Testis (tissue), 3 donors: ENCODE data around the gene MAP2K4. TPM values are rescaled to one million over a fixed set of nuclear protein-coding genes. Genes with fewer than 3 reads are reported as not detected.

ENCODE experiments used
- DNase-seq: peaks from one replicate; pipeline ENCODE4 v3.0.0-alpha.2; 2019
- H3K27ac ChIP-seq, 2 donors: fragments of 200-600 bp; sonication (generic); one replicate each; pipeline ENCODE4 v1.5.1; 2019
- H3K27me3 ChIP-seq: fragments of 200-600 bp; sonication (generic); one replicate; pipeline ENCODE4 v1.5.1; 2019
- H3K36me3 ChIP-seq: fragments of 200-600 bp; sonication (generic); one replicate; pipeline ENCODE4 v1.5.1; 2017; ENCODE audit warnings: low read depth; ENCODE audit errors: missing control alignments
- H3K4me1 ChIP-seq: fragments of 200-600 bp; sonication (generic); one replicate; pipeline ENCODE4 v1.5.1; 2019
- H3K4me3 ChIP-seq, 2 donors: fragments of 200-600 bp; sonication (generic); one replicate each; pipeline ENCODE4 v1.5.1; 2017 to 2019
- H3K9me3 ChIP-seq: fragments of 200-600 bp; sonication (generic); one replicate; pipeline ENCODE4 v1.5.1; 2017
- POLR2A ChIP-seq: fragments of 450-650 bp; IDR thresholded peaks from one replicate; pipeline ENCODE4 v1.6.1; 2017; ENCODE audit warnings: antibody characterized with exemption, mild to moderate bottlenecking, moderate library complexity
- WGBS, 2 donors: methylation state at CpG; one replicate each; pipeline ENCODE4 v1.1.5; 2018; 5-methylcytosine and 5-hydroxymethylcytosine counted together
- intact Hi-C: fragments of 100-400 bp; cut with DNase I; formaldehyde crosslinking; loops from one replicate; pipeline ENCODE4 v1.15.1; 2023; ENCODE audit warnings: low total_unique reads
- polyA plus RNA-seq: library from polyadenylated mRNA; stranded (reverse); fragments of 350-450 nt; fragmentation: Illumina TruSeq; extraction: RNeasy Lipid Tissue Mini Kit (QIAGEN cat#74804); gene quantifications from one replicate; pipeline ENCODE4 v1.2.3, GENCODE V29; 2014; ENCODE audit warnings: low read depth, low replicate concordance; ENCODE audit not compliant: insufficient read depth
- total RNA-seq, 2 donors: library from RNA; depleted of rRNA; stranded (reverse); fragments of >200 nt; gene quantifications; one replicate each; pipeline ENCODE4 v1.2.3, GENCODE V29; 2016
- TF ChIP-seq, protein P1 (sequence below), 3 experiments: fragments of 450-650 bp in 2 of 3; fragments of 200-600 bp in 1 of 3; sonication (generic) in 1 of 3; IDR thresholded peaks; one replicate each; pipeline ENCODE4 v1.5.1; 2016 to 2019; ENCODE audit warnings: antibody characterized with exemption in 3 of 3, mild to moderate bottlenecking in 2 of 3, moderate library complexity in 1 of 3

Gene MAP2K4
- total and polyA plus RNA-seq, 3 donors from 2014 or later, result 22.4 to 47.7 (median 46.3) TPM

DNA sequence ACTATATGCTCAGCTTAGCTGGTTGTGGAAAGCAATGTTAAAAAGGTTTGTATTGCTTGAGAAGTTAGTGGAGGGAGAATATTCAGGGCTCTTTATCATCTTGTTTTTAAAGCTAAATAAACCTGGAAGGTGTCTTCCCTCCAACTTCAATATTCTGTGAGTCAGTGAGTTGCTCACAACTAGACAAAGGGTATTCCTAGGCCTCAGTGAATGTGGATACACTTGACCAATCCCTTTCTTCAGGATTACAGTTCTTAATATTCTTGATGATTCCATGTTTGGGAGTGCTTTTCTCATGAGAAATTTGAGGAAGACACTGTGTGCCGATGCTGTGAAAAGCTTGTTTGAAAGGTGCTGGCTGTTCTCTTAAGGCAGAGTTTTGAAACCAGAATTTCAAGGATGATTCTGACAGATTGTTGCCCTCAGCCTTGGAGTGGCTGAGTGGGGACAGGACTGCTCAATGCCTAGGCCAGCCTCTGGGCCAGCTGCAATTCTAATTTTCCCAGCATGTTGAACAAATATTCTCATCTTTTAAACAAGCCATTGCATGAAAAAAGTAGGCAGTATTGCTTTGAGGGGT, 30.1 kb downstream of the MAP2K4 start:
- intact Hi-C loops, result no loop called here

DNA sequence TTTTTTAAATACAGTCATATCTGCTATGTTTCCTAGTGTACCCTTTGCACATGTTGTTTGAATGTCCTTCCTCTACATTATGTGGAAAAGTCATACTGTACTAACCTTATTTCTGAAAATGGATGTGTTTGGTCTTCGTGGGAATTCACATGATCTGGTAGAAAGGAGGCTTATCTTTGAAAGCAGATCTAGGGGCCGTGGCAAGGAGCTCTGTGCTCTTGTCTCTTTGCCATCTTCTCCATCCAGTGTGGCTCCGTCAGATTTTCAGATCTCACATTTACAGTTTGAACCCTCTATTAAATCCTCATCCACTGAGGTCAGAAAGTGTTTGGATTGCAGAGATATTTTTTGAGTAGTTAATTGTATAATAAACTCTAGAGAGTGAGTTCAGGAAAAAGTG, 32.9 kb downstream of the MAP2K4 start:
- intact Hi-C loops, result no loop called here

More for the DNA sequence above, 30.1 kb downstream of the MAP2K4 start:
- no peak for TF ChIP-seq POLR2A
- TF ChIP-seq, protein P1, sequence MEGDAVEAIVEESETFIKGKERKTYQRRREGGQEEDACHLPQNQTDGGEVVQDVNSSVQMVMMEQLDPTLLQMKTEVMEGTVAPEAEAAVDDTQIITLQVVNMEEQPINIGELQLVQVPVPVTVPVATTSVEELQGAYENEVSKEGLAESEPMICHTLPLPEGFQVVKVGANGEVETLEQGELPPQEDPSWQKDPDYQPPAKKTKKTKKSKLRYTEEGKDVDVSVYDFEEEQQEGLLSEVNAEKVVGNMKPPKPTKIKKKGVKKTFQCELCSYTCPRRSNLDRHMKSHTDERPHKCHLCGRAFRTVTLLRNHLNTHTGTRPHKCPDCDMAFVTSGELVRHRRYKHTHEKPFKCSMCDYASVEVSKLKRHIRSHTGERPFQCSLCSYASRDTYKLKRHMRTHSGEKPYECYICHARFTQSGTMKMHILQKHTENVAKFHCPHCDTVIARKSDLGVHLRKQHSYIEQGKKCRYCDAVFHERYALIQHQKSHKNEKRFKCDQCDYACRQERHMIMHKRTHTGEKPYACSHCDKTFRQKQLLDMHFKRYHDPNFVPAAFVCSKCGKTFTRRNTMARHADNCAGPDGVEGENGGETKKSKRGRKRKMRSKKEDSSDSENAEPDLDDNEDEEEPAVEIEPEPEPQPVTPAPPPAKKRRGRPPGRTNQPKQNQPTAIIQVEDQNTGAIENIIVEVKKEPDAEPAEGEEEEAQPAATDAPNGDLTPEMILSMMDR (IDR thresholded peaks at IDR 0.05), result no peak
- no peaks in the 10 kb centered on the region for H3K36me3 ChIP-seq
- WGBS, 2 donors, result 27 to 41% methylated on average over 1 of the region's 1 CpG
- H3K27ac ChIP-seq, result no peak overlapping the region
- no peak overlapping the region for H3K4me3 ChIP-seq
- no peaks in the 10 kb centered on the region for H3K9me3 ChIP-seq
- no peaks in the 10 kb centered on the region for H3K27me3 ChIP-seq
- DNase-seq, result no peak
- peaks cover 9% of the 10 kb centered on the region for H3K4me1 ChIP-seq

DNA sequence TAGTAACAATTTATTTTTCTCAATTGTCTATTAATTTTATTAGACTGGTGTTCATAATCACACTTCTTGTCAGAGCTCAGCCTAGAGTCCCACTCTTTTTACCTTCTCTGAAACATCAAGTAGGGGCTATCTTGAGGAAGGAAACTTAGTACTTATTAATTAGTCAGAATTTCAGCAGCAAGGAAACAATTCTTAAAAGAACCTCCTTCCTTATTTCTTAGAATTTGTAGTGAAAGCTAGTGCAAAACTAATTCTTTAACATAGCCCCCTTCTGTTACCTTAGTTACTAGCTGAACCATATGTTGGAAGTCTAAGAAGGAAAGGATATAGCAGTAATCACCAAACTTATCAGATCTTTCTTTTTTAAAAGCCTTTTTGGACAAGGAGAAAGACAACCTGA, 35.2 kb downstream of the MAP2K4 start:
- intact Hi-C loops, result no loop called here
- Histone ChIP-seq H3K27ac (no peak overlapping the region), H3K27me3 (no peaks in the 10 kb centered on the region)

More for the DNA sequence above, 32.9 kb downstream of the MAP2K4 start:
- H3K27me3 ChIP-seq, result no peaks in the 10 kb centered on the region
- H3K4me3 ChIP-seq, result no peak overlapping the region
- no peaks in the 10 kb centered on the region for H3K36me3 ChIP-seq
- H3K4me1 ChIP-seq, result peaks cover 12% of the 10 kb centered on the region
- no peaks in the 10 kb centered on the region for H3K9me3 ChIP-seq
- no peak overlapping the region for H3K27ac ChIP-seq
- no peak for TF ChIP-seq POLR2A
- TF ChIP-seq, protein P1 (IDR thresholded peaks at IDR 0.05), result no peak
- no peak for DNase-seq
- WGBS, 2 donors, result 29 to 32% methylated on average over 3 of the region's 3 CpGs

DNA sequence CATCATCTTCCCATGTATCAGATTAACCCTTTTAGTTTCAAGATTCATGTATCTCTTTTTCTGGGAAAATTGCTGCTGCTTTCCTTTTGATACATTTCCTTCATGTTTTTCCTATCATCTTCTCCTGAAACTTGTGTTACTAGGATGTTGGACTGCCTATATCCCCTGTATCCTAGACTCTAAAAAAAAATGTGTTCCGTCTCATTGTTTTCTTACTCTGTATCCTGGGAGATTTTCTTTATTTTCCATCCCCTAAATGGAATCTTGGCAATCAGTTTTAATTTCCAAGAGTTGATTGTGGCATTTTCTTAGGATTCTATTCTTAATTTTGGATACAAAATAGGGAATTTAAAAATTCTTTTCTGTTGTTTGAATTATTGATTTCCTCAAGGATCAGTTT, 36.8 kb downstream of the MAP2K4 start:
- intact Hi-C loops, result no loop called here
- no peak for DNase-seq
- TF ChIP-seq, protein P1 (IDR thresholded peaks at IDR 0.05), result no peak
- no peak for TF ChIP-seq POLR2A
- WGBS, 2 donors, result 50 to 78% methylated on average over 1 of the region's 1 CpG
- H3K36me3 ChIP-seq, result no peaks in the 10 kb centered on the region
- no peaks in the 10 kb centered on the region for H3K27me3 ChIP-seq
- no peaks in the 10 kb centered on the region for H3K9me3 ChIP-seq
- no peak overlapping the region for H3K4me3 ChIP-seq
- no peak overlapping the region for H3K27ac ChIP-seq
- peaks cover 12% of the 10 kb centered on the region for H3K4me1 ChIP-seq

More for the DNA sequence above, 35.2 kb downstream of the MAP2K4 start:
- no peak for DNase-seq
- TF ChIP-seq, protein P1 (IDR thresholded peaks at IDR 0.05), result no peak
- TF ChIP-seq POLR2A, result no peak
- Histone ChIP-seq H3K36me3 (no peaks in the 10 kb centered on the region), H3K4me1 (peaks cover 12% of the 10 kb centered on the region), H3K4me3 (no peak overlapping the region), H3K9me3 (no peaks in the 10 kb centered on the region)

DNA sequence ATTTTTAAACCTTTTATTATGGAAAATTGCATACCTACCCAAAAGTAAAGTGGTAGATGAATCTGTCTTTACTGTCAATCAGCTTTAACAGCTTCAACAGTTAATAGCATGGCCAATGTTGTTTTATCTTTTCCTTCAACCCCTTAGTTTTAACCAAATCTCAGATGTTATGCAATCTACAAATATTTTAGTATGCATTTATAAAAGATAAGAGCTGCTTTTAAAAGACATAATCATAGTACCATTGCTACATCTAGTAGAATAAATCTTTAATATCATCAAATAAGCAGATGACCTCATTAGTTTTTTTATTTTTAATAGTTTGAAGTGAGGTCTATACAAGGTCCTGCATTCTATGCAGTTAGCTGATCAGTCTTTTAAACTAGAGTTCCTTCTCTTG, 37.9 kb downstream of the MAP2K4 start:
- Histone ChIP-seq H3K9me3 (no peaks in the 10 kb centered on the region), H3K4me1 (peaks cover 10% of the 10 kb centered on the region), H3K4me3 (no peak overlapping the region), H3K27ac (no peak overlapping the region), H3K27me3 (no peaks in the 10 kb centered on the region), H3K36me3 (no peaks in the 10 kb centered on the region)
- intact Hi-C loops, result no loop called here
- TF ChIP-seq POLR2A, result no peak
- TF ChIP-seq, protein P1 (IDR thresholded peaks at IDR 0.05), result no peak
- DNase-seq, result no peak
